Measurements from ENCODE around the gene DGKB. TPM values are rescaled to one million over a fixed set of nuclear protein-coding genes. Genes with fewer than 3 reads are reported as not detected.

DGKB gene
- polyA plus RNA-seq, 1 donor (not counting 4 experiments of a cell fraction or from before 2014, with no cell fraction given): 0.01 TPM

DNA sequence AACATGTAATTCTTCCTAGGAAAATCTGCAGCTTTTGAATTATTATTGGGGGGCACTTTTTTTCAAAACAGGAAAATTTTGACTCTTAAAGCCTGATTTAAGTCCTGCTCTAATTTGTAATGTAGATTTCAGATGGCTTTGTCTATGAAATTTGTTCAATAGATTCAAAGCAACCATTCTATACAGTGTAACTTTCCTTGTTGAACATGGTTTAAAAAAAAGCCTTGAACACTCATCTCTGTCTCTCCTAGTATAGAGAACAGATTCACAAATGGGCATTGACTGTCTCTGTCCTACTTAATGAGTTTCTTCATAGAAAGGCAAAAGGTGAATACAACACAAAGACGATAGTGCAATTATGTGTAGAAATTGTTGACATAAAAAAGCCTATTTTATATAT, 643.7 kb downstream of the DGKB start:
- Histone ChIP-seq H4K20me1 (ENCODE audit: control insufficient read depth, extremely low read depth, insufficient read depth, low read length) (no peaks in the 10 kb centered on the region), H2AFZ (ENCODE audit: control insufficient read depth, low read length) (no peak overlapping the region), H3K9ac (ENCODE audit: control insufficient read depth, extremely low read depth, insufficient read depth, low read length) (no peak overlapping the region), H3K4me2 (ENCODE audit: control insufficient read depth, extremely low read depth, insufficient read depth, low read depth, low read length) (no peak overlapping the region), H3K9me3 (ENCODE audit: control insufficient read depth, low read depth, low read length) (no peaks in the 10 kb centered on the region), H3K36me3 (ENCODE audit: control insufficient read depth in 2 of 2, extremely low read depth in 1 of 2, insufficient read depth in 2 of 2, low read length in 2 of 2) (no peaks in the 10 kb centered on the region), H3K4me3 (ENCODE audit: control insufficient read depth in 2 of 3, extremely low read depth in 1 of 3, insufficient read depth in 2 of 3, low read depth in 1 of 3, low read length in 3 of 3) (no peak overlapping the region), H3K4me1 (ENCODE audit: control insufficient read depth, extremely low read depth, insufficient read depth, low read length) (no peaks in the 10 kb centered on the region), H3K27ac (ENCODE audit: control insufficient read depth, insufficient read depth, low read length) (no peak overlapping the region), H3K27me3 (ENCODE audit: control insufficient read depth, extremely low read depth, insufficient read depth, low read length) (no peaks in the 10 kb centered on the region), H3K79me2 (ENCODE audit: control insufficient read depth, insufficient read depth, low read length) (no peaks in the 10 kb centered on the region), H3K9me1 (ENCODE audit: control insufficient read depth, extremely low read depth, insufficient read depth, low read length) (no peaks in the 10 kb centered on the region)
- dilution Hi-C loops (cut with MboI; ENCODE audit: extremely low pct_ligation_motif_present, low sequenced_read_pairs): no loop called here
- TF ChIP-seq EZH2 (IDR thresholded peaks at IDR 0.05; ENCODE audit: low read length): no peak
- TF ChIP-seq, protein P1, sequence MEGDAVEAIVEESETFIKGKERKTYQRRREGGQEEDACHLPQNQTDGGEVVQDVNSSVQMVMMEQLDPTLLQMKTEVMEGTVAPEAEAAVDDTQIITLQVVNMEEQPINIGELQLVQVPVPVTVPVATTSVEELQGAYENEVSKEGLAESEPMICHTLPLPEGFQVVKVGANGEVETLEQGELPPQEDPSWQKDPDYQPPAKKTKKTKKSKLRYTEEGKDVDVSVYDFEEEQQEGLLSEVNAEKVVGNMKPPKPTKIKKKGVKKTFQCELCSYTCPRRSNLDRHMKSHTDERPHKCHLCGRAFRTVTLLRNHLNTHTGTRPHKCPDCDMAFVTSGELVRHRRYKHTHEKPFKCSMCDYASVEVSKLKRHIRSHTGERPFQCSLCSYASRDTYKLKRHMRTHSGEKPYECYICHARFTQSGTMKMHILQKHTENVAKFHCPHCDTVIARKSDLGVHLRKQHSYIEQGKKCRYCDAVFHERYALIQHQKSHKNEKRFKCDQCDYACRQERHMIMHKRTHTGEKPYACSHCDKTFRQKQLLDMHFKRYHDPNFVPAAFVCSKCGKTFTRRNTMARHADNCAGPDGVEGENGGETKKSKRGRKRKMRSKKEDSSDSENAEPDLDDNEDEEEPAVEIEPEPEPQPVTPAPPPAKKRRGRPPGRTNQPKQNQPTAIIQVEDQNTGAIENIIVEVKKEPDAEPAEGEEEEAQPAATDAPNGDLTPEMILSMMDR (optimal IDR thresholded peaks at IDR 0.05 in 1 of 3, IDR thresholded peaks at IDR 0.05 in 1 of 3, conservative IDR thresholded peaks at IDR 0.05 in 1 of 3; ENCODE audit: extremely low read depth in 1 of 3, insufficient read depth in 2 of 3, low read length in 3 of 3): no peak
- no peak for FAIRE-seq
- DNase-seq (ENCODE audit: low read depth, low spot score): no peak

DNA sequence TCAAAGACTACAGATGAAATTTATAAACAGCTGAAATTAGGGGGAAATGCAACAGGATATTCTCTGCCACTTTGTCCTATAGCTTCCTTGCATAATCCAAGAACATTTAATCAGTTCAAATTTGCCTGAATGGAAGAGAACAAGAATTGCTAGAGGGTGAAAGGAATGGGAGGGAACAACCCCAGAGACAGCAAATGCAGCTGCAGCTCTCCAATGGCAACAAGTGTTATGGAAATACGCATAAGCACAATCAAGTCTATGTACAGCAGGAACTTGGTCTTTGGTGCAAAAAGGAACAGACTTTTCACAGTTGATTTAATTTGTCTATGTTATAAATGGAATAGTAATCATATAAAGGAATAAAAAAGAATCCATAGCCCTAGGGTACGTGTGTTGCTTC, 644.1 kb downstream of the DGKB start:
- Histone ChIP-seq H3K9ac (ENCODE audit: control insufficient read depth, extremely low read depth, insufficient read depth, low read length) (no peak overlapping the region), H3K9me1 (ENCODE audit: control insufficient read depth, extremely low read depth, insufficient read depth, low read length) (no peaks in the 10 kb centered on the region), H3K27me3 (ENCODE audit: control insufficient read depth, extremely low read depth, insufficient read depth, low read length) (no peaks in the 10 kb centered on the region), H3K9me3 (ENCODE audit: control insufficient read depth, low read depth, low read length) (no peaks in the 10 kb centered on the region), H3K4me1 (ENCODE audit: control insufficient read depth, extremely low read depth, insufficient read depth, low read length) (no peaks in the 10 kb centered on the region), H3K36me3 (ENCODE audit: control insufficient read depth in 2 of 2, extremely low read depth in 1 of 2, insufficient read depth in 2 of 2, low read length in 2 of 2) (no peaks in the 10 kb centered on the region), H4K20me1 (ENCODE audit: control insufficient read depth, extremely low read depth, insufficient read depth, low read length) (no peaks in the 10 kb centered on the region), H3K79me2 (ENCODE audit: control insufficient read depth, insufficient read depth, low read length) (no peaks in the 10 kb centered on the region), H3K4me3 (ENCODE audit: control insufficient read depth in 2 of 3, extremely low read depth in 1 of 3, insufficient read depth in 2 of 3, low read depth in 1 of 3, low read length in 3 of 3) (no peak overlapping the region), H3K4me2 (ENCODE audit: control insufficient read depth, extremely low read depth, insufficient read depth, low read depth, low read length) (no peak overlapping the region), H2AFZ (ENCODE audit: control insufficient read depth, low read length) (no peak overlapping the region), H3K27ac (ENCODE audit: control insufficient read depth, insufficient read depth, low read length) (no peak overlapping the region)
- FAIRE-seq (no peak), DNase-seq (ENCODE audit: low read depth, low spot score) (no peak)
- dilution Hi-C loops (cut with MboI; ENCODE audit: extremely low pct_ligation_motif_present, low sequenced_read_pairs): no loop called here
- TF ChIP-seq, protein P1 (optimal IDR thresholded peaks at IDR 0.05 in 1 of 3, IDR thresholded peaks at IDR 0.05 in 1 of 3, conservative IDR thresholded peaks at IDR 0.05 in 1 of 3; ENCODE audit: extremely low read depth in 1 of 3, insufficient read depth in 2 of 3, low read length in 3 of 3): no peak

Measured in keratinocyte (primary cell).